HepG2 (cell line): ENCODE measurements around the gene SNIP1. TPM values are rescaled to one million over a fixed set of nuclear protein-coding genes. Genes with fewer than 3 reads are reported as not detected.
A peak's percentile ranks its signal among the peaks of the same experiment; 100 is the strongest.

Experiments used
- ATAC-seq: fragments of 200-7000 bp; cut with Tn5 transposase; 3 replicates; pipeline ENCODE4 v1.9.1; 2020; ENCODE audit warnings: mild to moderate bottlenecking, moderate library complexity
- BruUV-seq: library from RNA; stranded (reverse); fragments of 400-500 nt; replicated peaks from 2 replicates; lab custom pipeline; 2021; lab: Mats Ljungman, UMichigan
- CTCF ChIA-PET: fragments of 300-600 bp; formaldehyde crosslinking; extraction: SDS; loops from one replicate; lab custom pipeline; 2021; ENCODE audit warnings: low total read pairs, inconsistent platforms, low intra/inter-chr PET ratio; lab: Yijun Ruan, JAX
- POLR2A ChIA-PET: fragments of 350-600 bp; sonication (Branson Sonifier 250); formaldehyde crosslinking; loops from one replicate; lab custom pipeline; 2020; ENCODE audit warnings: antibody characterized with exemption, inconsistent platforms; lab: Yijun Ruan, JAX
- DNase-seq: peaks from one replicate; pipeline ENCODE4 v3.0.0-alpha.2; 2015; ENCODE audit warnings: low spot score
- FAIRE-seq: peaks from 3 replicates; lab custom pipeline; 2011; peaks lifted over from hg19 to GRCh38; lab: Jason Lieb, UNC
- H2AFZ ChIP-seq: one replicate; pipeline ENCODE4 v1.6.1; 2011; ENCODE audit warnings: low read length, inconsistent platforms
- H3K27ac ChIP-seq: fragments of 300-600 bp; 3 replicates; pipeline ENCODE4 v1.8.0; 2011; ENCODE audit warnings: mixed run types, mild to moderate bottlenecking, mixed read lengths, low read length, inconsistent platforms; ENCODE audit not compliant: insufficient read depth; ENCODE audit errors: extremely low read length
- H3K27me3 ChIP-seq, 2 experiments: fragments of 200-600 bp in 1 of 2; 2 replicates in 1 of 2; 3 replicates in 1 of 2; pipeline versions ENCODE4 v1.6.0 to v1.8.0; 2011; ENCODE audit warnings: low read length in 2 of 2, mild to moderate bottlenecking in 2 of 2, moderate library complexity in 2 of 2, inconsistent platforms in 1 of 2; ENCODE audit not compliant: insufficient read depth in 2 of 2, control insufficient read depth in 1 of 2
- H3K36me3 ChIP-seq, 2 experiments: fragments of 200-600 bp in 1 of 2; replicated peaks in 1 of 2; 2 replicates in 1 of 2; 3 replicates in 1 of 2; pipeline versions ENCODE4 v1.5.1 to v1.8.0; 2011; ENCODE audit warnings: low read length in 2 of 2, inconsistent platforms in 1 of 2; ENCODE audit not compliant: insufficient read depth in 2 of 2, control insufficient read depth in 1 of 2
- H3K4me1 ChIP-seq: 2 replicates; pipeline ENCODE4 v1.5.1; 2012; ENCODE audit warnings: low read length, inconsistent platforms; ENCODE audit not compliant: insufficient read depth
- H3K4me2 ChIP-seq: 2 replicates; pipeline ENCODE4 v1.6.0; 2011; ENCODE audit warnings: low read depth, low read length, inconsistent platforms
- H3K4me3 ChIP-seq, 3 experiments: fragments of 200-600 bp in 1 of 3; sonication (generic), shearing (Covaris generic) in 1 of 3; replicated peaks in 1 of 3; 2 replicates each; pipeline ENCODE4 v1.5.1; 2011 to 2016; ENCODE audit warnings: low read length in 3 of 3, inconsistent platforms in 2 of 3, low read depth in 2 of 3, mild to moderate bottlenecking in 2 of 3, control low read depth in 1 of 3, mixed read lengths in 1 of 3; ENCODE audit not compliant: insufficient read depth in 1 of 3
- H3K79me2 ChIP-seq: one replicate; pipeline ENCODE4 v1.6.1; 2011; ENCODE audit warnings: low read length, inconsistent platforms; ENCODE audit not compliant: insufficient read depth
- H3K9ac ChIP-seq: 2 replicates; pipeline ENCODE4 v1.6.0; 2011; ENCODE audit warnings: mild to moderate bottlenecking, low read depth, low read length, inconsistent platforms; ENCODE audit not compliant: insufficient read depth
- H3K9me3 ChIP-seq: 2 replicates; pipeline ENCODE4 v1.5.1; 2012; ENCODE audit warnings: mild to moderate bottlenecking, low read length
- H4K20me1 ChIP-seq: 2 replicates; pipeline ENCODE4 v1.6.0; 2011; ENCODE audit warnings: inconsistent platforms, mild to moderate bottlenecking, low read length, moderate library complexity; ENCODE audit not compliant: insufficient read depth
- CENPT ChIP-seq: sonication (generic); formaldehyde crosslinking; IDR thresholded peaks from 2 replicates; pipeline ENCODE4 v1.8.0; 2022; ENCODE audit warnings: low read depth, mild to moderate bottlenecking, moderate library complexity, missing genetic modification reagents
- FOXO4 ChIP-seq: sonication (generic); formaldehyde crosslinking; conservative IDR thresholded peaks from 2 replicates; pipeline ENCODE4 v1.8.1; 2023; ENCODE audit warnings: missing genetic modification reagents
- IRF2 ChIP-seq: IDR thresholded peaks from 2 replicates; pipeline ENCODE4 v1.6.1; 2018; ENCODE audit warnings: missing genetic modification reagents, missing compliant biosample characterization
- RBM39 ChIP-seq: fragments of 200-400 bp; formaldehyde crosslinking; IDR thresholded peaks from one replicate; pipeline ENCODE4 v1.6.1; 2018; ENCODE audit warnings: antibody characterized with exemption, mild to moderate bottlenecking, low read depth, low read length; ENCODE audit not compliant: poor library complexity, severe bottlenecking
- SNAI1 ChIP-seq: sonication (generic); formaldehyde crosslinking; IDR thresholded peaks from 2 replicates; pipeline ENCODE4 v1.5.0; 2020; ENCODE audit warnings: mild to moderate bottlenecking, missing genetic modification reagents, borderline replicate concordance
- SRSF1 ChIP-seq: fragments of 200-400 bp; formaldehyde crosslinking; optimal IDR thresholded peaks from 2 replicates; pipeline ENCODE3; 2017; ENCODE audit warnings: mild to moderate bottlenecking, low read depth, low read length, moderate library complexity
- ZBTB8A ChIP-seq: sonication (generic); formaldehyde crosslinking; IDR thresholded peaks from 2 replicates; pipeline ENCODE4 v1.4.0; 2020; ENCODE audit warnings: mild to moderate bottlenecking, low read depth, missing genetic modification reagents, borderline replicate concordance
- ZHX1 ChIP-seq: sonication (generic); formaldehyde crosslinking; IDR thresholded peaks from 2 replicates; pipeline ENCODE4 v1.8.1; 2022; ENCODE audit warnings: low read depth, mild to moderate bottlenecking, missing genetic modification reagents
- ZNF383 ChIP-seq: sonication (generic); formaldehyde crosslinking; IDR thresholded peaks from 2 replicates; pipeline ENCODE4 v1.4.0; 2020; ENCODE audit warnings: missing genetic modification reagents, mild to moderate bottlenecking, borderline replicate concordance
- ZSCAN12 ChIP-seq: sonication (generic); formaldehyde crosslinking; IDR thresholded peaks from 2 replicates; pipeline ENCODE4 v1.9.0; 2021; ENCODE audit warnings: mild to moderate bottlenecking, missing genetic modification reagents
- WGBS: methylation state at CpG from one replicate; pipeline ENCODE4 v1.1.6; 2017; ENCODE audit warnings: low lambda C conversion rate; 5-methylcytosine and 5-hydroxymethylcytosine counted together
- in situ Hi-C: cut with HindIII; loops from 2 replicates; pipeline ENCODE4 v1.10.0; 2017; ENCODE audit warnings: low pct_unique_long_range_greater_than_20kb; ENCODE audit not compliant: extremely low pct_ligation_motif_present
- intact Hi-C: fragments of 100-400 bp; cut with micrococcal nuclease; formaldehyde crosslinking; loops from one replicate; pipeline ENCODE4 v1.10.0; 2022; ENCODE audit not compliant: unreplicated experiment
- polyA plus RNA-seq, 8 experiments: library from polyadenylated mRNA; depleted of rRNA in 3 of 8; stranded (reverse) in 7 of 8; unstranded in 1 of 8; fragments of >200 nt; fragmentation: Illumina TruSeq in 4 of 8; extraction: Trizol in 4 of 8; gene quantifications; 2 replicates each; pipeline versions ENCODE4 v1.2.1 to v1.2.3, GENCODE V29; 2011 to 2016; ENCODE audit warnings: low read depth in 4 of 8, missing spikeins in 1 of 8, mixed read lengths in 1 of 8; ENCODE audit not compliant: insufficient read depth in 1 of 8
- total RNA-seq, 5 experiments: library from RNA; depleted of rRNA; stranded (reverse); fragments of >200 nt; fragmentation: Illumina TruSeq; extraction: Trizol; gene quantifications; 2 replicates each; pipeline ENCODE4 v1.2.3, GENCODE V29; 2016; ENCODE audit warnings: low read depth in 1 of 5

The SNIP1 gene
- total and polyA plus RNA-seq, 2 of the 13 experiments (the other 11 are each of a cell fraction or from before 2014, with no cell fraction given), result 5.5 to 11.2 TPM

- Histone ChIP-seq H3K27me3 (no peaks in the 10 kb centered on the region; a peak in 1 of 5 replicates), H3K27ac (peak overlapping the region; percentile 70), H3K9ac (peak overlapping the region; percentile 96), H3K9me3 (no peaks in the 10 kb centered on the region), H3K4me2 (peak overlapping the region; percentile 85), H4K20me1 (no peaks in the 10 kb centered on the region; the same call in 1 of the 2 replicates), H3K4me1 (peaks cover 37% of the 10 kb centered on the region), H3K79me2 (peaks cover 34% of the 10 kb centered on the region), H3K36me3 (peaks cover 2 to 24% of the 10 kb centered on the region in 2 experiments; a peak in 3 of 5 replicates), H3K4me3 (peak overlapping the region; percentile 93 to 98 (median 93)), H2AFZ (no peak overlapping the region)
- DNase-seq, result no peak
- BruUV-seq, result TSS peak; percentile 73
- WGBS, result 2% methylated on average over 11 of the region's 11 CpGs
- intact Hi-C loops, result no loop called here
- in situ Hi-C loops, result no loop called here
- peak; percentile 13; the same call in 1 of the 3 replicates for ATAC-seq
- POLR2A ChIA-PET, result interaction anchor here (0.6 to 1.3 kb wide), 6 partner anchors 10 to 138 kb away, joined by 3 to 18 read pairs (median 5); partner anchors contain the start of genes GNL2 and MEAF6
- FAIRE-seq, result no peak
- CTCF ChIA-PET, result no interaction called here
- TF ChIP-seq SRSF1, result no peak
- TF ChIP-seq IRF2 (CRISPR knock-in tag), result no peak
- TF ChIP-seq RBM39, result no peak
- no peak for TF ChIP-seq ZHX1 (CRISPR knock-in tag)
- 0 out of 2 replicates have a peak, but pooled peaks have one; percentile 12 for TF ChIP-seq FOXO4
- TF ChIP-seq ZBTB8A (CRISPR knock-in tag), result 0 out of 2 replicates have a peak, but pooled peaks have one; percentile 18
- no peak for TF ChIP-seq CENPT (CRISPR knock-in tag)
- peak; percentile 57; the same call in 1 of the 2 replicates for TF ChIP-seq ZNF383 (CRISPR knock-in tag)
- TF ChIP-seq SNAI1, result 0 out of 2 replicates have a peak, but pooled peaks have one; percentile 30
- TF ChIP-seq ZSCAN12 (CRISPR knock-in tag), result no peak
Measured at GRCh38 chr1:37553598-37553926, 531 bp downstream of the SNIP1 start.
